ENCODE measurements around the gene MRPL2. TPM values are rescaled to one million over a fixed set of nuclear protein-coding genes. Genes with fewer than 3 reads are reported as not detected.
"Not testable (repeated sequence)": the region's sequence is repeated elsewhere in the genome, so short reads cannot be mapped to it uniquely, and the experiment has no call there.

Gene MRPL2
- total RNA-seq, 2 experiments from 2014 or later: 108 TPM

DNA sequence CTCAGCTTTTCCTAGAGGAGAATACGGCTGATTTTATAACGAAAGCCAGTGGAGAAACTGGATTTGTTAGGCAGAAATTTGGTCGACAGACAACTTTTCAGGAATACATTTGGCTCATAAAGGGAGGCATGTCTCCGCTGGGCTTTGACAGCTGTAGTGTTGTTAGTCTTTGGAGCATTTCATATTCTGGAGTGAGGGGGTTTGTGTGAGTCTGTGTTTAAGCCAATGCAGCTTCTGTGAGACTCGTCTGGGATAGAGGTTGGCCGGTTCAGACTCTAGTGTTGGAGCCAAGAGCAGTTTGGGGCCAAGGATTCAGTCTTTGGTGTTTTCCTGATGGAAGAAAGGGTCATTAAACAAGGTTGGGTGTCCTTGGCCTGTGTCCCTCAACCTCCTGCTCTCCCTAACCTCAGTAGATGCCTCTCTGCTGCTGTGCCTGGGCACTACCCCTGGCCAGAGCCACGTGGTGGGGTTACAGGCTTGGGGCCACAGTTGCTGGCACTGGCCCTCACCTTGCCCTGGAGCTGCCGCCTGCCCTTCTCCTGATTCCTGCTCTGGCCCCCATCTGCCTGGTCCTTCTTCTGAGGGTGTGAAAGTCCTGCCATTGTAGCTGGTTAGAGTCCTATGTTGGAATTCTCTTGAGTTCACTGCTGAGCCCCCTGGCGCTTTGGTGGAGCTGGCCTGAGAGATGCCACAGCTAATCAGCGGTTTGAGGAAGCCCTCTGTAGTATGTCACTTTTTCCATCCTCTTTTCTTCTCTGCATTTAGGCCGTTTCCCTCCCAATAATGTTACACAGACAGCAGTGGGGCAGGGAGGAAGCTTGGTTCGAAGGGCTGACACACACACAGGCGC is 23.8 kb upstream of the MRPL2 start:
- TF ChIP-seq, protein P1, sequence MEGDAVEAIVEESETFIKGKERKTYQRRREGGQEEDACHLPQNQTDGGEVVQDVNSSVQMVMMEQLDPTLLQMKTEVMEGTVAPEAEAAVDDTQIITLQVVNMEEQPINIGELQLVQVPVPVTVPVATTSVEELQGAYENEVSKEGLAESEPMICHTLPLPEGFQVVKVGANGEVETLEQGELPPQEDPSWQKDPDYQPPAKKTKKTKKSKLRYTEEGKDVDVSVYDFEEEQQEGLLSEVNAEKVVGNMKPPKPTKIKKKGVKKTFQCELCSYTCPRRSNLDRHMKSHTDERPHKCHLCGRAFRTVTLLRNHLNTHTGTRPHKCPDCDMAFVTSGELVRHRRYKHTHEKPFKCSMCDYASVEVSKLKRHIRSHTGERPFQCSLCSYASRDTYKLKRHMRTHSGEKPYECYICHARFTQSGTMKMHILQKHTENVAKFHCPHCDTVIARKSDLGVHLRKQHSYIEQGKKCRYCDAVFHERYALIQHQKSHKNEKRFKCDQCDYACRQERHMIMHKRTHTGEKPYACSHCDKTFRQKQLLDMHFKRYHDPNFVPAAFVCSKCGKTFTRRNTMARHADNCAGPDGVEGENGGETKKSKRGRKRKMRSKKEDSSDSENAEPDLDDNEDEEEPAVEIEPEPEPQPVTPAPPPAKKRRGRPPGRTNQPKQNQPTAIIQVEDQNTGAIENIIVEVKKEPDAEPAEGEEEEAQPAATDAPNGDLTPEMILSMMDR (IDR thresholded peaks at IDR 0.05): no peak
- Mint-ChIP-seq H3K4me1 (ENCODE audit: low read depth) (peaks cover 6% of the 10 kb centered on the region), H3K4me3 (no peak overlapping the region), H3K9me3 (no peaks in the 10 kb centered on the region), H3K27ac (no peak overlapping the region), H3K36me3 (ENCODE audit: low read depth) (no peaks in the 10 kb centered on the region), H3K27me3 (peaks cover 3% of the 10 kb centered on the region)
- DNase-seq: no peak
- CTCF ChIA-PET: interaction anchor here (2.2 kb wide), 1 partner anchor 61 kb away, joined by 5 read pairs; no protein-coding TSS in a partner anchor
- intact Hi-C loops (cut with micrococcal nuclease): no loop called here
- no peak for ATAC-seq
- POLR2A ChIA-PET: no interaction called here

DNA sequence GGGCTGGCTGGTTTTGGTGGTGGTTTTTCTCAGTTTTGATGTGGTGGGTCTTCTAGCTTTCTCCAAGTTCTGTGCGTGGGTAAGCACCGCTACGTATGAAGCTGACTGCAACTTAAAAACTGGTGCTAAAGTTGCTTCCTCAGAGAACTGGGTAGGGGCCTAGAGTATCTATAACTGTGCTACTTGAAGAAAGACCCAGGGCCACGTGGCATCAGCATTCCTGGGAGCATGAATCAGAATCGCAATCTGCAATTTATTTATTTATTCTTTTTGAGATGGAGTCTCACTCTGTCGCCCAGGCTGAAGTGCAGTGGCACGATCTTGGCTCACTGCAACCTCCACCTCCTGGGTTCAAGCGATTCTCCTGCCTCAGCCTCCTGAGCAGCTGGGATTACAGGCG is 22.7 kb upstream of the MRPL2 start:
- ATAC-seq; H3K9me3 Mint-ChIP-seq; intact Hi-C loops (cut with micrococcal nuclease); DNase-seq; H3K4me3 Mint-ChIP-seq; H3K4me1 Mint-ChIP-seq (ENCODE audit: low read depth); H3K36me3 Mint-ChIP-seq (ENCODE audit: low read depth); H3K27me3 Mint-ChIP-seq; H3K27ac Mint-ChIP-seq; POLR2A ChIA-PET: not testable (repeated sequence)
- CTCF ChIA-PET: interaction anchor here (2.2 kb wide), 1 partner anchor 62 kb away, joined by 5 read pairs; no protein-coding TSS in a partner anchor

DNA sequence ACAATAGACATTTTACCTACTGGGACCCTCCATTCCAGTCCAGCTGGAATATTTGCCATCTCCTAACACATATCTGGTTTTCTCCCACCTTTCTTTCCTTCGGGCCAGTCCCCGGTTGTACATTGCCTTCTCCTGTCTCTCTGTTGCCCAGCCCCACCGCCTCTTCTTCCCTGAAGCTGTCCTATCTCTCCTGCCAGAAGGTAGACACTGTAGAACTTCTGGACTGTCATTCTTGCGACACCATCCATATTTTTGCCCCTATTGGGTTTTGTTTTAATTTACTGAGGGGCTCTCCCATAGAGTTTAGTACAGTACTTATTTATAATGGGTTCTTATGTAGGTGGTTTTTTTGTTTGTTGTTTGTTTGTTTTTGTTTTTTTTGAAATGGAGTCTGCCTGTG is 21.8 kb upstream of the MRPL2 start:
- intact Hi-C loops (cut with micrococcal nuclease): no loop called here

DNA sequence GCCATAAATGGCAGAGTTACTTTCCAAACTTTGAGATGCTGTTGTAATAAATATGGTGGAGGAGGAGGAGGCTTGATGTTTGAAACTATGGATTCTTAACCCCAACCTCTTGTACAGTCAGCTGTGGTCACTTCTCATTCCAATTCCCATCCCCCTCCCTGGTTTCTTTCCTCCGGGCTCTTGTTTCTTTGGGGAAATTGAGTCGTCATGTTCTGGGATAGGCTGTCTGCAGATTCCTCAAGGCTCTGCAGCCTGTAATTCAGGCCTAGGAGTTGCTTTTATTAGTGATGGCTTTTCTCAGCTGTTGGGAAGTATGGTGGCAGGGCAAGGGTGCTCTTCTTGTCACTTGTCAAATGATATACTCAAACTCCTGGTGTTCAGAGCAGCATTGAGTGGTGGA is 19.5 kb upstream of the MRPL2 start:
- Mint-ChIP-seq H3K4me3 (no peak overlapping the region), H3K9me3 (no peaks in the 10 kb centered on the region), H3K36me3 (ENCODE audit: low read depth) (no peaks in the 10 kb centered on the region), H3K27me3 (peaks cover 10% of the 10 kb centered on the region), H3K27ac (no peak overlapping the region), H3K4me1 (ENCODE audit: low read depth) (peaks cover 2% of the 10 kb centered on the region)
- TF ChIP-seq, protein P1 (IDR thresholded peaks at IDR 0.05): no peak
- CTCF ChIA-PET: interaction anchor here (1.3 kb wide), 1 partner anchor 10 kb away, joined by 3 read pairs; no protein-coding TSS in a partner anchor
- intact Hi-C loops (cut with micrococcal nuclease): no loop called here
- ATAC-seq (no peak), DNase-seq (no peak)
- POLR2A ChIA-PET: no interaction called here

More for the DNA sequence above, 21.8 kb upstream of the MRPL2 start:
- Mint-ChIP-seq H3K4me3 (no peak overlapping the region), H3K4me1 (ENCODE audit: low read depth) (peaks cover 2% of the 10 kb centered on the region), H3K36me3 (ENCODE audit: low read depth) (no peaks in the 10 kb centered on the region), H3K27ac (no peak overlapping the region), H3K9me3 (no peaks in the 10 kb centered on the region), H3K27me3 (peaks cover 11% of the 10 kb centered on the region)
- ATAC-seq (no peak), DNase-seq (no peak)
- ChIA-PET CTCF (interaction anchor here (1.4 kb wide), 1 partner anchor 63 kb away, joined by 3 read pairs; no protein-coding TSS in a partner anchor), POLR2A (no interaction called here)
- TF ChIP-seq, protein P1 (IDR thresholded peaks at IDR 0.05): no peak

DNA sequence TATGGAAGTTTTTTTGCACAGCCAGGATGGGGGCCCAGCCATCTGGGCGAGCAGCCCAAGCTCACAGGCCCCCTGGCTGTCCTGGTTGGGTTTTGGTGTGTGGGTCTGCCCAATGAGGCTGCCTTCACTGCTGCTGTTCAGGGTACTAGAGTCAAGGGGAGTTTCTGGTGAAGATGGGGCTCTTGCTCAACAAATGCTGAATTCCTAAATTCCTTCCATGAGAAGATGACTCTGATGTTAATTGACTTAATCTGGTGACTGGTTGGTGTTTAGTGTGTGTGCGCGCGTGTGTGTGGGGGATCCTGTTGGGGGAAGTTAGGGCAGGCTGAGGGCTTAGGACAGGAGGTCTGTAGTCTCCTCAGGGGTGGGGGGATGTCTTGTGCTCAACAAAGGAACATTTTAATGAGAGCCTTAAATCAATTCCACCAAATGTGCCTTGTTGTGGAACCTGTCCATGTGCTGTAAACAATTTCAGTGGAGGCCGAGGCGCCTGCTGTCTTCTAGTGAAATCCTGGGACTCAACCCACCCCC is 18.8 kb upstream of the MRPL2 start:
- Mint-ChIP-seq H3K27me3 (peaks cover 10% of the 10 kb centered on the region), H3K4me1 (ENCODE audit: low read depth) (peaks cover 2% of the 10 kb centered on the region), H3K27ac (no peak overlapping the region), H3K9me3 (no peaks in the 10 kb centered on the region), H3K4me3 (no peak overlapping the region), H3K36me3 (ENCODE audit: low read depth) (peaks cover 1% of the 10 kb centered on the region)
- intact Hi-C loops (cut with micrococcal nuclease): no loop called here
- no peak for ATAC-seq
- ChIA-PET CTCF (interaction anchor here (2.1 kb wide), 1 partner anchor 65 kb away, joined by 17 read pairs; no protein-coding TSS in a partner anchor), POLR2A (interaction anchor here (1.3 kb wide), 1 partner anchor 59 kb away, joined by 3 read pairs; no protein-coding TSS in a partner anchor)
- TF ChIP-seq, protein P1 (IDR thresholded peaks at IDR 0.05): no peak
- no peak for DNase-seq

Data from activated CD8-positive, alpha-beta T cell treated with anti-CD3 and anti-CD28 coated beads for 36 hours (primary cell).